ENCODE data around the gene DDX1. TPM values are rescaled to one million over a fixed set of nuclear protein-coding genes. Genes with fewer than 3 reads are reported as not detected.

DDX1 gene
- total and polyA plus RNA-seq, 2 experiments from 2014 or later = 99.9 to 102 TPM

DNA sequence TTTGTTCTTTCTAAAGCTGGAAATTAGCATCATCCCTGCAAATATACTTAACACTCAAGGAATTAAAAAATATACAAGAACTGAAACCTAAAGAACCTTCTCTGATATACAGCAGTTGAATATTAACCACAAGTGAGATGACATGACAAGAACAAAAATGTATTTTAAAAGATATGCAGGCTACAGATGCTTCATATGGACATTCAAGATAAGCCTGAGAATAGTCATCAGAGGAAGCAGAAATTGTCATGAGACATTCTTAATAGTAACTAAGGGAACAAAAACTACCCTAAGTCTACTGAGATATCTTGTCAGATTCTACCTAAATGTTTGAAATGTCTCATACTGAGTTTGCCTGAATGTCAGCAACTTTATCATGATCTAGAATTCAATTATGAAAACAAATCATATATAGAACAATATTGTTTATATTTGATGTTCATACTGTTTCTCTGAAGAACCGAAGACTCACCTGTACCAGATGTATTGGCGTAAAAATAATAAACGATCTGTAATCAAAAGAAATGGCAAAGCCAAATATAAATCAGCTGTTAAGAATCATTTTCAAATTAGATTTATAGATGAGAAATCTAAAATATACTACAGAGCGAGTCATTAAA is 35.2 kb upstream of the DDX1 start:
- peaks cover 24% of the 10 kb centered on the region for H3K79me2 ChIP-seq (replicated peaks; ENCODE audit: insufficient read depth)
- H3K4me3 Mint-ChIP-seq = no peak overlapping the region

More for the DNA sequence above, 35.2 kb upstream of the DDX1 start:
- DNase-seq (ENCODE audit: low spot score) (no peak), ATAC-seq (no peak)
- H3K4me2 ChIP-seq = no peak overlapping the region
- H4K20me1 ChIP-seq (replicated peaks; ENCODE audit: insufficient read depth) = no peaks in the 10 kb centered on the region
- no peak overlapping the region for H2AFZ ChIP-seq
- TF ChIP-seq ZNF331 (CRISPR knock-in tag; IDR thresholded peaks at IDR 0.05; ENCODE audit: low read depth) (no peak), JUNB (IDR thresholded peaks at IDR 0.05; ENCODE audit: unreplicated experiment) (no peak)
- TF ChIP-seq, protein P1, sequence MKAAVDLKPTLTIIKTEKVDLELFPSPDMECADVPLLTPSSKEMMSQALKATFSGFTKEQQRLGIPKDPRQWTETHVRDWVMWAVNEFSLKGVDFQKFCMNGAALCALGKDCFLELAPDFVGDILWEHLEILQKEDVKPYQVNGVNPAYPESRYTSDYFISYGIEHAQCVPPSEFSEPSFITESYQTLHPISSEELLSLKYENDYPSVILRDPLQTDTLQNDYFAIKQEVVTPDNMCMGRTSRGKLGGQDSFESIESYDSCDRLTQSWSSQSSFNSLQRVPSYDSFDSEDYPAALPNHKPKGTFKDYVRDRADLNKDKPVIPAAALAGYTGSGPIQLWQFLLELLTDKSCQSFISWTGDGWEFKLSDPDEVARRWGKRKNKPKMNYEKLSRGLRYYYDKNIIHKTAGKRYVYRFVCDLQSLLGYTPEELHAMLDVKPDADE (IDR thresholded peaks at IDR 0.05) = no peak
- TF ChIP-seq, protein P2, sequence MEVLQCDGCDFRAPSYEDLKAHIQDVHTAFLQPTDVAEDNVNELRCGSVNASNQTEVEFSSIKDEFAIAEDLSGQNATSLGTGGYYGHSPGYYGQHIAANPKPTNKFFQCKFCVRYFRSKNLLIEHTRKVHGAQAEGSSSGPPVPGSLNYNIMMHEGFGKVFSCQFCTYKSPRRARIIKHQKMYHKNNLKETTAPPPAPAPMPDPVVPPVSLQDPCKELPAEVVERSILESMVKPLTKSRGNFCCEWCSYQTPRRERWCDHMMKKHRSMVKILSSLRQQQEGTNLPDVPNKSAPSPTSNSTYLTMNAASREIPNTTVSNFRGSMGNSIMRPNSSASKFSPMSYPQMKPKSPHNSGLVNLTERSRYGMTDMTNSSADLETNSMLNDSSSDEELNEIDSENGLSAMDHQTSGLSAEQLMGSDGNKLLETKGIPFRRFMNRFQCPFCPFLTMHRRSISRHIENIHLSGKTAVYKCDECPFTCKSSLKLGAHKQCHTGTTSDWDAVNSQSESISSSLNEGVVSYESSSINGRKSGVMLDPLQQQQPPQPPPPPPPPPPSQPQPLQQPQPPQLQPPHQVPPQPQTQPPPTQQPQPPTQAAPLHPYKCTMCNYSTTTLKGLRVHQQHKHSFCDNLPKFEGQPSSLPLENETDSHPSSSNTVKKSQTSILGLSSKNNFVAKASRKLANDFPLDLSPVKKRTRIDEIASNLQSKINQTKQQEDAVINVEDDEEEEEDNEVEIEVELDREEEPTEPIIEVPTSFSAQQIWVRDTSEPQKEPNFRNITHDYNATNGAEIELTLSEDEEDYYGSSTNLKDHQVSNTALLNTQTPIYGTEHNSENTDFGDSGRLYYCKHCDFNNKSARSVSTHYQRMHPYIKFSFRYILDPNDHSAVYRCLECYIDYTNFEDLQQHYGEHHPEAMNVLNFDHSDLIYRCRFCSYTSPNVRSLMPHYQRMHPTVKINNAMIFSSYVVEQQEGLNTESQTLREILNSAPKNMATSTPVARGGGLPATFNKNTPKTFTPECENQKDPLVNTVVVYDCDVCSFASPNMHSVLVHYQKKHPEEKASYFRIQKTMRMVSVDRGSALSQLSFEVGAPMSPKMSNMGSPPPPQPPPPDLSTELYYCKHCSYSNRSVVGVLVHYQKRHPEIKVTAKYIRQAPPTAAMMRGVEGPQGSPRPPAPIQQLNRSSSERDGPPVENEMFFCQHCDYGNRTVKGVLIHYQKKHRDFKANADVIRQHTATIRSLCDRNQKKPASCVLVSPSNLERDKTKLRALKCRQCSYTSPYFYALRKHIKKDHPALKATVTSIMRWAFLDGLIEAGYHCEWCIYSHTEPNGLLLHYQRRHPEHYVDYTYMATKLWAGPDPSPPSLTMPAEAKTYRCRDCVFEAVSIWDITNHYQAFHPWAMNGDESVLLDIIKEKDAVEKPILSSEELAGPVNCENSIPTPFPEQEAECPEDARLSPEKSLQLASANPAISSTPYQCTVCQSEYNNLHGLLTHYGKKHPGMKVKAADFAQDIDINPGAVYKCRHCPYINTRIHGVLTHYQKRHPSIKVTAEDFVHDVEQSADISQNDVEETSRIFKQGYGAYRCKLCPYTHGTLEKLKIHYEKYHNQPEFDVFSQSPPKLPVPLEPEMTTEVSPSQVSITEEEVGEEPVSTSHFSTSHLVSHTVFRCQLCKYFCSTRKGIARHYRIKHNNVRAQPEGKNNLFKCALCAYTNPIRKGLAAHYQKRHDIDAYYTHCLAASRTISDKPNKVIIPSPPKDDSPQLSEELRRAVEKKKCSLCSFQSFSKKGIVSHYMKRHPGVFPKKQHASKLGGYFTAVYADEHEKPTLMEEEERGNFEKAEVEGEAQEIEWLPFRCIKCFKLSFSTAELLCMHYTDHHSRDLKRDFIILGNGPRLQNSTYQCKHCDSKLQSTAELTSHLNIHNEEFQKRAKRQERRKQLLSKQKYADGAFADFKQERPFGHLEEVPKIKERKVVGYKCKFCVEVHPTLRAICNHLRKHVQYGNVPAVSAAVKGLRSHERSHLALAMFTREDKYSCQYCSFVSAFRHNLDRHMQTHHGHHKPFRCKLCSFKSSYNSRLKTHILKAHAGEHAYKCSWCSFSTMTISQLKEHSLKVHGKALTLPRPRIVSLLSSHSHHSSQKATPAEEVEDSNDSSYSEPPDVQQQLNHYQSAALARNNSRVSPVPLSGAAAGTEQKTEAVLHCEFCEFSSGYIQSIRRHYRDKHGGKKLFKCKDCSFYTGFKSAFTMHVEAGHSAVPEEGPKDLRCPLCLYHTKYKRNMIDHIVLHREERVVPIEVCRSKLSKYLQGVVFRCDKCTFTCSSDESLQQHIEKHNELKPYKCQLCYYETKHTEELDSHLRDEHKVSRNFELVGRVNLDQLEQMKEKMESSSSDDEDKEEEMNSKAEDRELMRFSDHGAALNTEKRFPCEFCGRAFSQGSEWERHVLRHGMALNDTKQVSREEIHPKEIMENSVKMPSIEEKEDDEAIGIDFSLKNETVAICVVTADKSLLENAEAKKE (CRISPR knock-in tag; IDR thresholded peaks at IDR 0.05) = no peak
- Mint-ChIP-seq H3K36me3 (ENCODE audit: low read depth) (0 out of 3 replicates have a peak, but pooled peaks cover 3% of the 10 kb centered on the region), H3K4me1 (peaks cover 7% of the 10 kb centered on the region), H3K27ac (no peak overlapping the region), H3K9me3 (no peaks in the 10 kb centered on the region), H3K27me3 (ENCODE audit: insufficient read depth, low read depth, poor library complexity) (no peaks in the 10 kb centered on the region)
- no peaks in the 10 kb centered on the region for H3K27me3 ChIP-seq (ENCODE audit: insufficient read depth)
- H3F3A ChIP-seq (replicated peaks; ENCODE audit: low read depth) = no peaks in the 10 kb centered on the region
- no peak overlapping the region for H3K27ac ChIP-seq (ENCODE audit: low read depth)
- H3K4me1 ChIP-seq (ENCODE audit: insufficient read depth) = peaks cover 4% of the 10 kb centered on the region; the same call in 1 of the 2 replicates
- no peaks in the 10 kb centered on the region for H3K9me2 ChIP-seq (ENCODE audit: insufficient read depth)
- peaks cover 4% of the 10 kb centered on the region for H3K36me3 ChIP-seq (ENCODE audit: insufficient read depth)
- H3K4me3 ChIP-seq = no peak overlapping the region

Data from GM23338 (cell line).